Effector memory CD4-positive, alpha-beta T cell (primary cell): ENCODE results near the gene TNFRSF8.
"Not testable (repeated sequence)": the region's sequence is repeated elsewhere in the genome, so short reads cannot be mapped to it uniquely, and the experiment has no call there.

Experiments used
- DNase-seq, 3 donors: peaks; one replicate each; pipeline ENCODE4 v3.0.0-alpha.2; 2020
- H3K27ac ChIP-seq: 2 replicates; pipeline ENCODE4 v1.7.0; 2013; ENCODE audit warnings: mild to moderate bottlenecking, low read length, moderate library complexity; ENCODE audit not compliant: insufficient read depth, poor library complexity, severe bottlenecking
- H3K27me3 ChIP-seq: replicated peaks from 2 replicates; pipeline ENCODE4 v1.7.0; 2013; ENCODE audit warnings: mild to moderate bottlenecking, low read length; ENCODE audit not compliant: insufficient read depth, control insufficient read depth, poor library complexity, severe bottlenecking
- H3K36me3 ChIP-seq: 2 replicates; pipeline ENCODE4 v1.7.0; 2013; ENCODE audit warnings: mild to moderate bottlenecking, low read length, moderate library complexity; ENCODE audit not compliant: control insufficient read depth, insufficient read depth
- H3K4me1 ChIP-seq: 2 replicates; pipeline ENCODE4 v1.7.0; 2013; ENCODE audit warnings: low read length, mild to moderate bottlenecking; ENCODE audit not compliant: control insufficient read depth, insufficient read depth, poor library complexity, severe bottlenecking
- H3K4me3 ChIP-seq: 2 replicates; pipeline ENCODE4 v1.7.0; 2013; ENCODE audit warnings: low read length, low read depth, mild to moderate bottlenecking; ENCODE audit not compliant: insufficient read depth, poor library complexity, severe bottlenecking
- H3K9me3 ChIP-seq: 2 replicates; pipeline ENCODE4 v1.7.0; 2013; ENCODE audit warnings: mild to moderate bottlenecking, low read length, moderate library complexity; ENCODE audit not compliant: control insufficient read depth

Gene TNFRSF8

DNA sequence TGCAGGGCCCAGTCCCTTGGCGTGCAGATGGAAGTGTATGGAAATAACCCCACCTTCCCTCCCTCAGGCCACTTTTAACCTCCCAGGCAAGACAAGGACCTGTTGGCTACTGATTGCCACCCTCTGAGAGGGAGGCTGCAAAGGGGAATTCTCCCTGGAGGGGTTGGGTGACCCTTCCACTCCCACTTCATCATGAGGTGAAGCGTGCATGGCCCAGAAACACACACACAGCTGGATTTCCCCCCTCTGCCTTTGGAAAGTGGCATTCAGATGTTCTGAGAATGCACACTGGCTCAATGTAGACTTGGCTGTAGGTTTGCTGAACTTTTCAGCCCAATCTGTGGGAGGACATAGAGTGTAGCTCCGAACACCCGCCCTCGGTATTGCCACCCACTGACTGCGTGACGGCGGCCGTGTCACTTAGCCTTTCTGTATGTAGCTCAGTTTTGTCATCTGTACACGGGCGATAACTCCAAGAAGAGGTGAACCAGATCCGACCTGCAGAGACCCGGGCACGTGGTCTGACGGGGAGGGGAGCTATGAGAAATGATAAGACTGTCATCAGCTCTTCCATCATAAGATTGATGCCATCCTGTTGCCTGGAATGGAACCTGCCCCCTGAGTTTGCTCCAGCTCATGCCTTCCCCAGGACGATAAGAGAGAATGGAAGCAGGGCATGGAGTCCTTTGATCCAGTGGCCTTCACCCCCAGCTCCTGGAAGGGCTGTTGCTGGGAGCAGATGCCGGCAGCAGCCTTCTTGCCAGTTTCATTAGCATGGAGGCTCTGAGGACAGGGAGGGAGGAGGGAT is 24.5 kb upstream of the TNFRSF8 start:
- Histone ChIP-seq H3K9me3 (no peaks in the 10 kb centered on the region), H3K27me3 (no peaks in the 10 kb centered on the region), H3K4me3 (no peak overlapping the region), H3K4me1 (no peaks in the 10 kb centered on the region), H3K36me3 (no peaks in the 10 kb centered on the region), H3K27ac (no peak overlapping the region)
- no peak for DNase-seq

DNA sequence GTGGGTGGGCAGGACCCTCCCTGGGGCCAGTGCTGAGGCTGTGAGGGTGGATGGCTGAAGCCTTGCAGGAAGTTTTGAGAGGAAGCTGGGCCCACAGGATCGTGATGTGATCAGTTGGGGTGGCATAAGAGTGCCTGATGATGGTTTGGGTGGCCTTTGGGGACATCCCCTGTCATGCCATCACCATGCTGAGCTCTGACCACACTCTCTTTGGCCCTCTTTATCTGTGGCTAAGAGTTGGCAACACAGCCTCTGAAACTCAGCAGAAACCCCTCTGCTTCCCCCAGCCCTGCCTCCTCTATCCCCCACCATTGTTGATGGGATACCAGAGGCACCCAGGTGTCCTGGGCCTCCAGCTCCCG is 24.0 kb upstream of the TNFRSF8 start:
- Histone ChIP-seq H3K4me3 (no peak overlapping the region), H3K4me1 (no peaks in the 10 kb centered on the region), H3K36me3 (no peaks in the 10 kb centered on the region), H3K27me3 (no peaks in the 10 kb centered on the region), H3K27ac (no peak overlapping the region), H3K9me3 (no peaks in the 10 kb centered on the region)
- DNase-seq = no peak

DNA sequence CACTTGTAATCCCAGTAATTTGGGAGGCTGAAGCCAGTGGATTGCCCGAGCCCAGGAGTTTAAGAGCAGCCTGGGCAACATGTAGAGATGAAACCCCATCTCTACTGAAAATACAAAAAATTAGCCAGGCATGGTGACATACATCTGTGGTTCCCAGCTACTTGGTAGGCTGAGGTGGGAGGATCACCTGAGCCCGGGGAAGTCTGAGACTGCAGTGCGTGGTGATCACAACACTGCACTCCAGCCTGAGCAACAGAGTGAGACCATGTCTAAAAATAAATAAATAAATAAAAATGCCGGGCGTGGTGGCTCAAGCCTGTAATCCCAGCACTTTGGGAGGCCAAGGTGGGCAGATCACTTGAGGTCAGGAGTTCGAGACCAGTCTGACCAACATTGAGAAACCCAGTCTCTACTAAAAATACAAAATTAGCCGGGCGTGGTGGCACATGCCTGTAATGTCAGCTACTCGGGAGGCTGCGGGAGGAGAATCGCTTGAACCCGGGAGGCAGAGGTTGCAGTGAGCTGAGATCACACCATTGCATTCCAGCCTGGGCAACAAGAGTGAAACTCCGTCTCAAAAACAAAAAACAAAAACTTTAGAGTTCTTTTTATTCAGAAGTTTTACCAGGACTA is 23.2 kb upstream of the TNFRSF8 start:
- DNase-seq, H3K4me3 ChIP-seq, H3K36me3 ChIP-seq, H3K27ac ChIP-seq, H3K27me3 ChIP-seq, H3K9me3 ChIP-seq, H3K4me1 ChIP-seq: not testable (repeated sequence)

DNA sequence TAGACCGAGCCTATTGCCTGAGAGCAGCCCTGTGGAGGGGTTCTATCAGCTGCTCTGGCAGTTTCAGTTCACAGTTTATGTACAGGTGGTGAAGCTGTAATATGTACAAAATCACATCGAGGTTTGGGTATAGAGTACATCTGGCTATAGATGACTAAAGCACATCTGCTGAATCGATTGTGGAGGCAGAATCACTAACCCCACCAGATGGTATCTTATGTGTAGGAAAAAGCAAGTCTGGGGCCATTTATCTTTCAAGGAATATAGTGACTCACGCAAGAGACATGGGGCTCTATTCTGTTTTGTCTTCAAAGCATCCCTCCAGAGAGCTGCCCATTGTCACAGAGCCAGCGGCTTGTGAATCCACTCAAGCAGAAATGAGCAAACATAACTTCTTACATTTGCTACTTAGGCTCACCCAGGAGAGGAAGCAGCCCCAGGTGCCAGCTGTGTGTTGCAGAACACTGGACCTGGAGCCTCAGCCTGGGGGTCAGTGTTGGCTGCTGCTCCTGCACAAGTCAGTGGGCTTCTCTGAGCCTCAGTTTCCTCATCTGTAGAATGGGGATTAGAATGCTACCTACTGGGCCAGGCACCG is 22.5 kb upstream of the TNFRSF8 start:
- H3K4me1 ChIP-seq = no peaks in the 10 kb centered on the region
- no peaks in the 10 kb centered on the region for H3K36me3 ChIP-seq
- no peak for DNase-seq
- no peaks in the 10 kb centered on the region for H3K27me3 ChIP-seq
- H3K4me3 ChIP-seq = no peak overlapping the region
- no peaks in the 10 kb centered on the region for H3K9me3 ChIP-seq
- H3K27ac ChIP-seq = no peak overlapping the region

DNA sequence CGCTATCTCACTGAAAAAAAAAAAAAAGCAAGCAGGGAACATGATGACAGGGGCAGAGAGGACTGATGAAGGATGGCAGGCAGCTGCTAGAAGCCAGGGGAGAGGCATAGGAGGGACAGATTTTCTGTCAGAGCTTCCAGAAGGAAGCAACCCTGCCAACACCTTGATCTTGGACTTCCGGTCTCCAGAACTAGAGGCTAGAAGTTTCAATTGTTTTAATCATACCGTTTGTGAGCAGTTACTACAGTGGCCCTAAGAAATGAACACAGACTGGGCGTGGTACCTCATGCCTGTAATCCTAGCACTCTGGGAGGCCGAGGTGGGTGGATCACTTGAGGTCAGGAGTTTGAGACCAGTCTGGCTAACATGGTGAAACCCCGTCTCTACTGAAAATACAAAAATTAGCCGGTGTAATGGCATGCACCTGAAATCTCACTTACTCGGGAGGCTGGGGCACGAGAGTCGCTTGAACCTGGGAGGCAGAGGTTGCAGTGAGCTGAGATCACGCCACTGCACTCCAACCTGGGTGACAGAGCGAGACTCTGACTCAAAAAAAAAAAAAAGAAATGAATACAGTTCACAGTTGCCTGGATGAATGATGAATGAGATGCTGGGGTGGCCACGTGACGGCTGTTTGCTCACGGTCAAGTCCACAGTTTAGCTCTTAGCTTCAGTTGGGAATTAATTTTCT is 18.8 kb upstream of the TNFRSF8 start:
- DNase-seq, H3K4me3 ChIP-seq, H3K27me3 ChIP-seq, H3K27ac ChIP-seq, H3K36me3 ChIP-seq, H3K9me3 ChIP-seq: not testable (repeated sequence)
- H3K4me1 ChIP-seq = peaks cover 11% of the 10 kb centered on the region

DNA sequence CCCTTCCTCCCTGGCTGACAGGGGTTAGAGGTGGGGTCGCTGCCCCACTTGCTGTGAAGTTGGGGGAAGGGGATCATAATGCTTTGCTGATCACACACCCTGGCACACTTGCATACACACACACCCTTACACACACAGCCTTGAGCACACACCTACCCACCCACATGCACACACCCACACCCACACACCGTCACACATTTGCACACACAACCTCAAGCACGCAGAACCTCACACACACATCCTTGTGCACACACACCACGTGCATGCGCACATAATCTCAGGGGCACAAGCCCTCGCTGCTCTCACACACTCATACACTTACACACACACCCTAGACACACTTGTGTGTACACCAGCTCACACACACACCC is 16.4 kb upstream of the TNFRSF8 start:
- no peaks in the 10 kb centered on the region for H3K36me3 ChIP-seq
- no peak overlapping the region for H3K4me3 ChIP-seq
- no peak for DNase-seq
- H3K27me3 ChIP-seq = no peaks in the 10 kb centered on the region
- no peaks in the 10 kb centered on the region for H3K9me3 ChIP-seq
- peaks cover 11% of the 10 kb centered on the region for H3K4me1 ChIP-seq
- no peak overlapping the region for H3K27ac ChIP-seq

DNA sequence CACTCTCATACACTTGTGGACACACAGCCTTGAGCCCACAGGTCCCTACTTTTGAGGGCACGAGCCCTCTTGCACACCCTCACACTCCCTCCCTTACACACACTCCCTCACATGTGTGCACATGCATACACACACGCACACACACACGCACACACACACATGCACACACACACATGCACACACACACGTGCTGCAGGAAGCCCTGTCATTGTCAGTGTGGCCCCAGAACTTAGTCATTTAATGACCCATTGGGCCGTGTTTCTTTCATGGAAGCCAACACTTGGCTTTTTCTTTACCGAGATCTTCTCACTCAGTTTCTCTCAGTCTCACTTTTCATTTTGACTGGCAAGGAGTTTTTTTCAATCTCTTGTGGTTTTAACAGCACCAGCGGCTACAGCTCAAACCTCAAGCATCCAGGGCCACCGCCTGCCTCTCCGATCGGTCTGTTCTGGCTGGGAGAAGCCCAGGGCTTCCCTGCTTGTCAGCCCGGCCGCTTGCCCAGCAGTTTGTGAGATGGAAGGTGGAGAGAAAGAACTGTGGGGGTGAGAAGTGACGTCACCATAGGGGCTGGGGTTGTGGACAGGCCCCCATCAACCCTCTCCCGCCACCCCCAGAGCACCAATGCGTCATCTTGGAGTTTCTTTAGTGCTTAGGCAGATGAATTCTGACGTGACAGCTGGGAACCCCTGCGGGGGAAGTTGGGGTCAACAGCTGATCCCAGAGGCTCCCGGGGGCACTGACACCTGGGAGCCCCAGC is 15.8 kb upstream of the TNFRSF8 start:
- Histone ChIP-seq H3K27ac (no peak overlapping the region), H3K9me3 (no peaks in the 10 kb centered on the region), H3K4me1 (peaks cover 15% of the 10 kb centered on the region), H3K36me3 (no peaks in the 10 kb centered on the region), H3K4me3 (peak overlapping the region; percentile 15), H3K27me3 (no peaks in the 10 kb centered on the region)
- DNase-seq = no peak

DNA sequence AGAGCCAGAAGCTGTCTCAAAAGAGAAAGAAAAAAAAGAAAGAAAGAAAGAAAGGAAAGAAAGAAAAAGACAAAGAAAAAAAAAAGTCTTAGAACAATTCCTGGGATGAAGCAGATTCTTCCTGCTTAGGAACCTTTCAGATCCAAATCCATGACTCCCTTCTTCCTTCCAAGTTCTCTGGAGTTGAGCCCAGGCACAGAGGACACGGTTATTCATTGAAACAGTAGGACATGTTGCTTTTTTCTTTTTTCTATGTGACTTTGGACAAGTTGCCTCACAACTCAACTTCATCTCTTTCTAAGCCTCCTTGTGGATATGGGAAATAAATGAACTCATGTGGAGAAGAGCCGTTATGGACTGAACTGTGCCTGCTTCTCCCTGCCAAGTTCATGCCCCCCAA is 14.7 kb upstream of the TNFRSF8 start:
- H3K4me3 ChIP-seq = no peak overlapping the region
- H3K27ac ChIP-seq = no peak overlapping the region
- no peak for DNase-seq
- H3K36me3 ChIP-seq = no peaks in the 10 kb centered on the region
- no peaks in the 10 kb centered on the region for H3K27me3 ChIP-seq
- peaks cover 15% of the 10 kb centered on the region for H3K4me1 ChIP-seq
- no peaks in the 10 kb centered on the region for H3K9me3 ChIP-seq

DNA sequence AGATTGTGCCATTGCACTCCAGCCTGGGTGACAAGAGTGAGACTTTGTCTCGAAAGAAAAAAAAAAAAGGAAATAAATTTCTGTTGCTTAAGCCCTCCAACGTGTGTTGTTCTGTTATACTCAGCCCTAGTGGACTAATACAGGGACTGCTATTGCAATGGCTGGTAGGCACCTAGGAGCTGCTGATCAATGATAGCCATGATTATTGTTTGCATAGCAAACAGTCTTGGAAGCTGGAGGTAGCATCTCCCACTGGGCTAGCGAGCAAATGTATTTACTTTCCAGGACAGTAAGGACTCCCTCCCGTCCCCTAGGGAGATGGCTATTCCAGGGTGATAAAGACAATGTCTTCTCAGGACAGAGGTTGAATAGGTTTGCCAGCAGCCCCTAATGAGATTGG is 13.5 kb upstream of the TNFRSF8 start:
- DNase-seq = no peak
- peaks cover 15% of the 10 kb centered on the region for H3K4me1 ChIP-seq
- H3K9me3 ChIP-seq = no peaks in the 10 kb centered on the region

More for the DNA sequence above, 13.5 kb upstream of the TNFRSF8 start:
- no peaks in the 10 kb centered on the region for H3K36me3 ChIP-seq
- H3K4me3 ChIP-seq = no peak overlapping the region
- H3K27me3 ChIP-seq = no peaks in the 10 kb centered on the region
- H3K27ac ChIP-seq = no peak overlapping the region
